ENCODE results near the gene STAM2.
A peak's percentile ranks its signal among the peaks of the same experiment; 100 is the strongest.
"Not testable (repeated sequence)": the region's sequence is repeated elsewhere in the genome, so short reads cannot be mapped to it uniquely, and the experiment has no call there.

The STAM2 gene

DNA sequence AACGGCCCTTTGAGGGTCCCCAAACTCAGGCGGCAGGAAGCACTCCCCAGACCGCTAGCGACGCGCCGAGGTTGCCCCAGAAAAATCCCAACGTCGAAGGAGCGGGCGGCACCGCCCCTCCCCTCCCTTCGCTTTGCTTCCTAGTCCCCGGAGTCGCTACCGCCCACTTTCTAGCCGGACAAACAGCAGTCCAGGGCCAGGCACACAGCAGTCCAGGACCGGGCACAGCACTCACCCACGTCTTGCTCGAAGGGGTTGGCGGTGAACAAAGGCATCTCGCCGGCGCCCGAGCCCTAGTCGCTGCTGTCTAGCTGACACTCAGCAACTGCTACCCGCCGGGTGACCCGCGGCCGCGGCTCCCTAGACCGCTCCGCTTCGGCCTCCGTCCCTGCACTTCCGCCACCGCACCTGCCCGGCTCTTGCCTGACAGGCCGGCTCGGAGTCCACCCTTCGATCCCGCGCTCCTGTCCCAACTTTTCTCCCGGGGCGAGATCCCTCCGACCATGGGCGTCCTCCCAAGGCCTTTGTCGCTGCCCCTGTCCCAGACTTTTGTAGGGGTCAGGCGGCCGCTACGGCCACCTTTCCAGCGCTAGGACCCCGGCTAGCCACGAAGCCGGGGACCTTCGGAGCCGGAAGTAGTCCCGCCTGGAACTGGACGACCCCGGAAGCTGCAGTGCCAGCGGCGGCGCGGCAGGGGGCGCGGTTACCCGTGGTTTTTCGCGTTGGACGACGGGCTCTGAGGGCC is at the start of gene STAM2:
STAM2 (minus strand) TSS at position 396 of the 745 bp plus-strand sequence; CDS start at position 275, 121 bp downstream.
- DNase-seq (ENCODE audit: low read depth in 2 of 2, low spot score in 1 of 2): peak; percentile 83 to 86

DNA sequence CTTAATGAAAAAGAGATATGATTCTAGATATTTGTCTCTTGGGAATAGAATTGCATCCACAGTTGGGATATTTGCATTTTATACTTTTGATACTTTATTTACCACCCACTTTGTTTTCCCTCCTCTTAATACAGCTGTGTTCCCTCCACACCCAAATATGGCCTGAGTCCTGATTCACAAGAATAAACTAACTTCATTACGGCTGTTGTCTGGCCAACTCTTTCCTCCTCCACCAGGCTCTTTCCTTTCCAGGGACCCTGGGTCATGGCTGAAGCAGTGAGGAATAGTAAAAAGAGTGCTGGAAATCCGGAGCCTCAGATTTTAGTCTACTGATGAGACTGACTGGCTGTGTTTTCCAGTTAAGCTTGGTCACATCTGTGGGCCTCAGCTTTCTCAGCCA is 48.4 kb upstream of the STAM2 start:
- no peak for DNase-seq (ENCODE audit: low read depth in 2 of 2, low spot score in 1 of 2)

DNA sequence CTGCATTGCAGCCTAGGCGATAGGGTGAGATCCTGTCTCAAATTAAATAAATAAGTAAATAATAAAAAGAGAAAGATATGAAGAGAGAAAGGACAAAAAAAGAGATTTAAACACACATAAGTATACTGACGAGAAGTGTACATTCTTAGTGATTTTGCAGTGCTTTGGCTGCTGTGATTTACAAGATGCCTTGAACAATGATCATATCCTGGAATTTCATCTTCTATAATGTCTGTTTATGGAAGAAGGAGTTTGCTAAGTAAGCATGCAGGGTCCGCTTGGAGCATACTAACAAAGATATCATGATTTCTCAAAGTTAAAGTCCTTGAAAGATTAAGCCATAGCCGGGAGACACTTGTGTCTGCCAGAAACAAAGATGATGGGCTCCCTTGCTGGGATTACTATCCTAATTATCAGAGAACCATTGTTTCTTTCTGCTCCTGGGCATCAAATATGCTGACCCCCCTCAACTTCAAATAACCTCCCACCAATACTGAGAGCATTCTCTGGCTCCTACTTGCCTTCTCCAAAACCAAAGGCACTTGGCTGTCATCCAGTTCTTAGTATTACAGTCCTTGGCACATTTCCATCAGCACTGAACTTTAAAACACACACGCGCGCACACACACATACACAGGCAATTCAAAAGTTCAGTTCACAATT is 47.5 kb upstream of the STAM2 start:
- no peak for DNase-seq (ENCODE audit: low read depth in 2 of 2, low spot score in 1 of 2)

DNA sequence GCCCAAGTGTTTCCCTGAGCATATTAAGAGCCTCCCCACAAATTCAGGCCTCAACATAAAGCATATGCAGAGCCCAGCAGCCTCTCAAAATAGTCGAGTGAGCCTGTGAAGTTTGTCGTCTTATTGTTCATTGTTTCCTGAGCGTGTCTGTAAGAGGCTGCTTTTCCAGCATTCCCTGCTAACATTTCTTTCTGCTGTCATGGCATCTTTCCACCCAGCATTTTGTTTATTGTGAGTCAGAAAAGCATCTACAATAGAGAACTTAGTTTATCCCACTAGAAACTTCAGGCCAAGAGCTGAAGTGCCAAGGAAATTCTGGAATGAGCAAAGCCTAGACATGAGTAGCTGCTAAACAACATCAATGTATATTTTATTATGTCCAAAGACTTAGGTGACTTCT is 46.3 kb upstream of the STAM2 start:
- DNase-seq (ENCODE audit: low read depth in 2 of 2, low spot score in 1 of 2): no peak

DNA sequence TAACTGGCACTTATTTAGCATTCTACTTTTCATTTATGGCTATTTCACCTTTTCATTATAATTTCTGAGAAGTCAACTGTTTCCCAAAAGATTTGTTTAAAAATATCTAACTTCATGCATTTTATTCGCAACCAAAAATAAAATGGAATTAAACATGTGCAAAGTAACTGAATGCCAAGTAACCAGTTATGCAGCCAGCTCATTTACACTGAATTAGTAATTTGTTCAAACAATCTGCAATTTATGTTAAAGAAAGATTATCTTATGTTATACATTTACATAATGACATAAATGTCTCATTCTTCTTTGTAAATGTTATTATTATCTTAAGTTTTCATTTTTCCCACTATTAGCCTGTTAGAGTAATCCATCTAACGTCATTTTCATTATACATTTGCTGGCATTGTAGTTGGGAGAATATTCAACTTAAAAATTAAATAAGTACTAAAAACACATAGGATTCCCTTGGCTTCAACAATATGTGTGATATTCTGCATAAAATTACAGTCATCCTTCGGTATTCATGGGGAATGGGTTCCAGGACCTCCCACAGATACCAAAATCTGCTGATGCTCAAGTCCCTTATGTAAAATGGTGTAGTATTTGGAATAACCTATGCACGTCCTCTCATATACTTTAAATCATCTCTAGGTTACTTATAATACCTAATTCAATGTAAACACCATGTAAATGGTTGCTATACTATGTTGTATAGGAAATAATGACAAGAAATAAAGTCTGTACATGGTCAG is 43.7 kb upstream of the STAM2 start:
- DNase-seq (ENCODE audit: low read depth in 2 of 2, low spot score in 1 of 2): no peak

DNA sequence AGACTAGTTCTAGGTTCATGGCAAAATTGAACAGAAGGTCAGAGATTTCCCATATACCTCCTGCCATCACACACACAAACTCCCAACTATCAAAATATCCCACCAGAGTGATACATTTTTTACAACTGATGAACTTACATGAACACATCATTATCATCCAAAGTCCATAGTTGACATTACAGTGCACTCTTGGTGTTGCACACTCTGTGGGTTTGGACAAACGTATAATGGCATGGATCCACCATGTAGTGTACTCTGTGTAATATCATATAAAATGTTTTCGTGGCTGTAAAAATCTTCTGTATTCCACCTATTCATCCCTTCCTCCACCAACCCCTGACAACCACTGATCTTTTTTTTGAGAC is 25.9 kb upstream of the STAM2 start:
- DNase-seq (ENCODE audit: low read depth in 2 of 2, low spot score in 1 of 2): no peak

DNA sequence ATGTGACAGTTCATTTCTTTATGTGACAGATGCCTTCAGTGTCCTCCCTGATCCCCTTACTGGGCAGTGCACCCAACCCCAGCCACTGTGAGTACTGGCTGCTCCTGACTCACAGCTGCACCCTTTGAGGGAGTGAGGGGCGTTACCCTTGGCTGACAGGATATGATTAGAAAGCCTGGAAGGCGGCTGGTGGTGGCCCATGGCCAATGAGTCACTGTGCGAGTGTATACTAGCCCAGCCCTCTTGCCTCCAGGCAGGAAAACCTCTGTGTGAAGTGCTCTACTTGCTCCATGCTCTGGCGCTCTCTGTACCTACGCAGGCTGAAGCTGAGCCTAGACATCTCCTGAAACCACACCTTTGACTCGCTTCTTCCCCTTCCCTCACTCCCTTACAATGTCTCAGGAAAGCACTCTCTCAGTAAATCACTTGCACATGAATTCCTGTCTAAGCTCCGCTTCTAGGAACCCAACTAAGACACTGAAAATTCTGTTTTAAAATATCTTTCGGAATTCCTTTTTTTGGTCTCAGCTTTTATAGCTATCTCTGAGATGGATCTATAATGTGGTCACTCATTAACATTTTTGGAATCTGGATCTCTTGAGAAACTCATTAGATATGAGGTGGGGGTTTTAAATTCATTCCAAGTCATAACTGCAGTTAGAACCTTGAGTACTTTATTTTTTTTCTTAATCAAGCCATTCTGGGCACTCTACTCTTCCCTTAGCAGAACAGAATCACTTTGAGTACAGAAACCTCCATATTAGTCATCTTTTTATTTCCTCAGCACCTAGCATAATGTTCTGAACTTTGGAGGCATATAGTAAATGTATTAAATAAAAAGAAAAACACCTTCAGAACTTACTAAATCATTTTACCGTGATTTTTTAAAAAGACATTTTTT is 25.3 kb upstream of the STAM2 start:
- DNase-seq (ENCODE audit: low read depth in 2 of 2, low spot score in 1 of 2): no peak

DNA sequence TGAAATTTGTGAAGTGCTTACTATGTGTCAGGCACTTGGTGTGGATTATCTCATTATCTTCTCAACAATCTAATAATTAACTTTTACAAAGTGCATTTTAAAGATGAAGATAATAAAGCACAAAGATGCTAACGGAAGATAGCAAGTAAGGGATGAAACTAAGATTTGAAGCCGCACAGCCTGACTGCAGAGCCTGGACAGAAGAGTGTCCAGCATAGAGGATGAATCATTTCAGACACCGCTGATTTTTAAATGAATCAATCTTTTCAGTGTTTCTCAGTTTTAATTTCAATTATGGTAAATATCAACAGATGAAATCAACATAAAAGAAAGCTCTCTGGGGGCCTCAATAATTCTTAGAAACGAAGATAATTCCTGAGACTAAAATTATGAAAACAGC is 24.5 kb upstream of the STAM2 start:
- DNase-seq (ENCODE audit: low read depth in 2 of 2, low spot score in 1 of 2): no peak

DNA sequence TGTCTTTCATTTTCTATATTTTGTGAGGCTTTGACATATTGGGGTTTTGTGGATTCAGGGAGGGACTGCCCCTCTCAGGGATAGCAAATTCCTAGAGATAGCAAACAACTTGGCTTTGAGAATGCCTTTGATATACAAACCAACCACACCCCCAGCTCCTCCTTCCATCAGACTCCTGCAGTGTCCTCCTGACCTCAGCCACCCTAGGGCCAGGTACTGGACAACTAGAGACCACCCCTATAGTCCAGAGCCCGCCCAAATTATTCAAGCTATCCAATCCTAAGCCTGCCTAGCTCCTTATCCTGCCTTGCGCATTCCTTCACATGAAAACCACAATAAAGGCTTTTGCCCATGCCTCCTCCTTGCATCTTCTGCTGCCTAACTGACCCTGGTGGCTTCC is 22.9 kb upstream of the STAM2 start:
- no peak for DNase-seq (ENCODE audit: low read depth in 2 of 2, low spot score in 1 of 2)

DNA sequence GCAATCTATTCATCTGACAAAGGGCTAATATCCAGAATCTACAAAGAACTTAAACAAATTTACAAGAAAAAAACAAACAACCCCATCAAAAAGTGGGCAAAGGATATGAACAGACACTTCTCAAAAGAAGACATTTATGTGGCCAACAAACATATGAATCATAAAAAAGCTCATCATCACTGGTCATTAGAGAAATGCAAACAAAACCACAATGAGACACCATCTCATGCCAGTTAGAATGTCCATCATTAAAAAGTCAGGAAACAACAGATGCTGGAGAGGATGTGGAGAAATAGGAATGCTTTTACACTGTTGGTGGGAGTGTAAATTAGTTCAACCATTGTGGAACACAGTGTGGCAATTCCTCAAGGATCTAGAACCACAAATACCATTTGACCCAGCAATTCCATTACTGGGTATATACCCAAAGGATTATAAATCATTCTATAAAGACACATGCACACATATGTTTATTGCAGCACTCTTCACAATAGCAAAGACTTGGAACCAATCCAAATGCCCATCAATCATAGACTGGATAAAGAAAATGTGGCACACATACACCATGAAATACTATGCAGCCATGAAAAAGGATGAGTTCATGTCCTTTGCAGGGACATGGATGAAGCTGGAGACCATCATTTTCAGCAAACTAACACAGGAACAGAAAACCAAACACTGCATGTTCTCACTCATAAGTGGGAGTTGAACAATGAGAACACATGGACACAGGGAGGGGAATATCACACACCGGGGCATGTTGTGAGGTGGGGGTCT is 22.1 kb upstream of the STAM2 start:
- not testable (repeated sequence) for DNase-seq (ENCODE audit: low read depth in 2 of 2, low spot score in 1 of 2)

DNA sequence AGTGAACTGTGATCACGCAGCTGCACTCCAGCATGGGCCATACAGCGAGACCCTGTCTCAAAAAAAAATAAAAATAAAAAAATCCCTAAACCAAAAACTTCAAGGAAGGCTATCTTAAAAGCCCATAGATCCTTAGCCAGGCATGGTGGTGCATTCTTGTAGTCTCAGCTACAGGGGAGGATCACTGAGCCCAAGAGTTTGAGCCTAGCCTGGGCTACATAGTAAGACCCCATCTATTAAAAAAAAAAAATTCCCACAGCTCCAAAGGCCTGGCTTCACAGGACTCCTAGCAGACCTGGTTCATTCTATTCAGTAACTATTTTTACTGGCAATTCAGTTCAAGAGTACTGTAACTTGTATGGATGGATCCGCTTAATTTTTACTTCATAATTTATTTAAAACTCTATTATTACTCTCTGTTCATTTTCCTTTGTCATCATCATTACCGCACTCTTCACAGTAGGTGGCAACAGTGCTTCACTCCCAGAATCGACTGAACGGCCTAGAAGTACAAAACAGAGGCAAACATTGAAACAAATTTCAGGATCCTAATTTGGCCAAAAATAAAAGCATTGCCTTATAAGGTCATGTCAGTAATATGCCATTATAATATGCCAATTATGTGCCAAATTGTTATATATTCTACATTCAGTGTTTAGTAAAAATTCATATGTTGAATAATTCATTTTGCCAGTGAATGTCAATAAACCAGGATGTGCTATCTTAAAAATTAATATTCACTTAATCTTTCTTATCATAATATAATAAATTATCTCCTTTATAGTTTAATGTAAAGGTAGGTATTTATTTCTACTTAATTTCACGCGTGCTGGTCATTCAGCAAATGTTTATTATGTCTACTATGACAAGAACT is 14.3 kb upstream of the STAM2 start:
- no peak for DNase-seq (ENCODE audit: low read depth in 2 of 2, low spot score in 1 of 2)

DNA sequence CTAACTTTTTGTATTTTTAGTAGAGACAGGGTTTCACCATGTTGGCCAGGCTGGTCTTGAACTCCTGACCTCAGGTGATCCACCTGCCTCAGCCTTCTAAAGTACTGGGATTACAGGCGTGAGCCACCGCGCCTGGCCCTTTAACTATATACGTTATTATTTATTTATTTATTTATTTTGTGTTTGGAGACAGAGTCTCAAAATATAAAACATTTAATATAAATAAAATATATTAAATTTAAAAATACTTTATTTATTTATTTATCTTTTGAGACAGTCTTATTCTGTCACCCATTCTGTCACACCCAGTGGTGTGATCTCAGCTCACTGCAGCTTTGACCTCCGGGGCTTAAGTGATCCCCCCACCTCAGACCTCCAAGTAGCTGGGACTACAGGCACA is 11.2 kb upstream of the STAM2 start:
- DNase-seq (ENCODE audit: low read depth in 2 of 2, low spot score in 1 of 2): not testable (repeated sequence)

DNA sequence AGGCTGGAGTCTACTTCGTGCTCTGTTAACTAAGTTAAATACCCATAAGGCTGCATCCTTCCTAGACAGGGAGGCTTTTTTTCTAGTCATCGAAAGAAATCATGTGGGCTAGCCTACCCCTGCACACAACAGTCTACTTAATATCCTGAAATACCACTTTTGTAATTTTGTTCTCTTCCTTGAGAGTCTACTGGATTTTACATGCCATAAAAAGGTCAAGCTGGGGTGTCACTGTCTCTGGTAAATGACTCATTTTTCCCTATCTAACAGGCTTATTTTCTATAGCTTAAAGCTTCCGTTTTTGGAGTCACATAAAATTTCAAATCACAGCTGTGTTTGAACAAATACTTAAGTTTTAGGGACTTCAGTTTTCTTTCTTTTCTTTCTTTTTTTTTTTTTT is 10.7 kb upstream of the STAM2 start:
- DNase-seq (ENCODE audit: low read depth in 2 of 2, low spot score in 1 of 2): no peak

DNA sequence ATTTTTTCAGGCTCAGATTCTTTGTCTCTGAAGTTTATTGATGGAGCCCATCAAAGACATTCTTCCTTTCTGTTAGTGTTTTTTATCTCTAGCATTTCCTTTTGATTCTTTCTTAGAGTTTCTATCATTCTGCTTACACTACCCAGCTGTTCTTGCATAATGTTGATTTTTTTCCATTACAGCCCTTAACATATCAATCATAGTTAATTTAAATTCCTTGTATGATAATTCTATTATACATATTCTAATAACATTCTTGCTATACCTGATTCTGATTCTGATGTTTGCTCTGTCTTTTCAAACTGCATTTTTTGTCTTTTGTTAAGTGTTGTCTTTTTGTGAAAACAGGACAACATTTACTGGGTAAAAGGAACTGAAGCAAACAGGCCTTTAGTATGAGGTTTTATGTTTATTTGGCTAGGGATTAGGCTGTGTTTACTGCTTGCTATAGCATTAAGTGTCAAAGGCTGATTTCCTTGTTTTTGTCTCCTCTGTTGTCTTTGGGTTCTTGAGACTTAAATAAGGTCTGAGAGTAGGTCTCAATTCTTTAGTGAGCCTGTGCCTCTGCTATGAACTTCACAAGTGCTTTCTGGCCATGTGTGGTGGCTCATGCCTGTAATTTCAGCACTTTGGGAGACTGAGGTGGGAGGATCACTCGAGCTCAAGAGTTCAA is 8.0 kb upstream of the STAM2 start:
- DNase-seq (ENCODE audit: low read depth in 2 of 2, low spot score in 1 of 2): no peak

DNA sequence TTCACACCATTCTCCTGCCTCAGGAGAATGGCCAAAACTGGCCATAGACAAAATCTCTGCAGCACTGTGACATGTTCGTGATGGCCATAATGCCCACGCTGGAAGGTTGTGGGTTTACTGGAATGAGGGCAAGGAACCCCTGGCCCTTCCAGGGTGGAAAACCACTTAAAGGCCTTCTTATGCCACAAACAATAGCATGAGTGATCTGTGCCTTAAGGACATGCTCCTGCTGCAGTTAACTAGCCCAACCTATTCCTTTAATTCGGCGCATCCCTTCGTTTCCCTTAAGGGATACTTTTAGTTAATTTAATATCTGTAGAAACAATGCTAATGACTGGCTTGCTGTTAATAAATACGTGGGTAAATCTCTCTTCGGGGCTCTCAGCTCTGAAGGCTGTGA is 2.1 kb upstream of the STAM2 start:
- not testable (repeated sequence) for DNase-seq (ENCODE audit: low read depth in 2 of 2, low spot score in 1 of 2)

DNA sequence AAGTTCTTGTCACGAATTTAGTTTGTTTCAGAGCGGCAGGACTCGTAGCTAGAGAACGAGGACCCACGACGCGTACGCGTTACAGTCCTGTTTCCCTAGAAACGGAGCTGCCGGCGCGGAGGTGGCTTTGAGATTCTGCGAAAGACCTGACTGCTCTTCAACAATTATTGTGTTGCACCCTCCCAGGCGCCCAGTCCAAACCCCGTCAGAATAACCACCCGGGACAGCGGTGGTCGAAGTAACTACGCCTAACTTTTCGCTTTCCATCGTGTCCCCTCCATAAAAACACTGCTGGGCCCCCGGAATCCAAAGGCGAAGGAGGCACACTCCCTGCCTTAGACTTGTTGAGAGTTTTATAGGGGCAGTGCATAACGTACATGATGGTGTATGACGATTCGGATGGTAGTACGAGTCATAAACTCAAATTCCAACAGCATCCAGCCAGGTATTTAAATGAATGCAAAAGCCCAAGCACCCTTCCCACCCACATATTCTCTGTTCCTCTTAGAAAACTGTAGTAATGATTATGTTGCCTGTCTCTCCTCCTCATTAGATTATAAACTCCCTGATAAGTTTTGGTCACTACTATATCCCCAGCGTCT is 651 bp upstream of the STAM2 start:
- no peak for DNase-seq (ENCODE audit: low read depth in 2 of 2, low spot score in 1 of 2)

DNA sequence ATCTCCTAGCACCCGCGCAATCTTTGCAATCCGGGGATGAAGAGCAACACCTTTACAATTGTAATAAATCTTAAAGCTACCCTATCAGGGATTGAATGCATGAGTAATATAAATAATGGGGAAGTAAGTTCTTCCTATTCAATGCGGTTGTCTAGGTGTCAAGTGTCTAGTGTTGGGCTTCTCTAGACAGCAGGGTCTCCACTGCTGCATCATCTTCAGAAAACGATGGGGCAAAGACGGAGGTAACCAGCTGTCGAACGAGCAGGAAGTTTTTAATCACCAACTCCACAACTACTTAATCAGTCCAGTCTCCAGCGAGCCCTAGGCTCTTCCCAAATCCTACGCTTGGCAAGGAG is 573 bp downstream of the STAM2 start:
- DNase-seq (ENCODE audit: low read depth in 2 of 2, low spot score in 1 of 2): no peak

DNA sequence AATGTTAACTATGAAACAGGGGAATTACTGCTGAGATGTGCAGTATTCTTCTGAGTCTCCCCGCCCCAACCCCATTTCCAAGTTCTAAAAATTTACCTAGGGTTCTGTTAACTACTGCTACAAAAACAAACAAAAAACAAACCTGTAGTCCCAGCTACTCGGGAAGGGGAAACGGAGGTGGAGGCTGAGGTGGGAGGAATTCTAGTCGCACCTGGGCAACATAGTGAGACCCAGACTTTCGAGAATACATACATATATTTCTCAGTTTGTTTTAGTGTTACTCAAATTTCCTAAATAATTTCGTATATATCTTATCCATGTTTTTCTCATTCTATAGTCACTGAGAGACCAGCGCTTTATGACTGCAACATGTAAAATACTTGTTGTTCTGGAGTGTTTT is 989 bp downstream of the STAM2 start:
- DNase-seq (ENCODE audit: low read depth in 2 of 2, low spot score in 1 of 2): no peak

DNA sequence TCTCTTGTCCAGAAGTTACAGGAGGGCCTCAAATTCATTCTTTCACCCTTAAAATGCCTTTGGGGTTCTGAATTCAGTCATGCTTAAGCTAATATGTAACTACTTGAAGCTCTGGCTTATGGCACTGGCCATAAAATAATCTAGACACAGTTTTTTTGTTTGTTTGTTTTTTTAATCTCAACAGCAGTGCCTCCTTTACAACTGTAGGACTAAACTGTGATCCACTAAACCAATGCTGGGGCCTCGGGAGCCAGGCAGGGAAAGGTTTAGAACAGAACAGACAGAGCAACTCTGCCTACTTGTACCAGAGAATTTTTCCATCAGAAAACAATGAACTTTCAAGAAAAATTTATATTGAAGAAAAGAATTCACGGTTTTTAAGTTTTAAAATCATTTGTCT is 1.7 kb downstream of the STAM2 start:
- no peak for DNase-seq (ENCODE audit: low read depth in 2 of 2, low spot score in 1 of 2)

Data from stimulated activated CD8-positive, alpha-beta memory T cell treated with anti-CD3 and anti-CD28 coated beads, Interleukin-4, amount 100 ng/mL, for 4 hours (primary cell).